22Rv1 (cell line): ENCODE measurements around the gene VPS13D.

Experiments
- ZFX ChIP-seq: fragments of 450-650 bp; IDR thresholded peaks from 2 replicates; pipeline ENCODE4 v1.6.1; 2017; ENCODE audit warnings: antibody characterized with exemption, borderline replicate concordance
- TF ChIP-seq, protein P1 (sequence below): fragments of 450-650 bp; IDR thresholded peaks from 2 replicates; pipeline ENCODE4 v1.5.1; 2017; ENCODE audit warnings: mild to moderate bottlenecking

DNA sequence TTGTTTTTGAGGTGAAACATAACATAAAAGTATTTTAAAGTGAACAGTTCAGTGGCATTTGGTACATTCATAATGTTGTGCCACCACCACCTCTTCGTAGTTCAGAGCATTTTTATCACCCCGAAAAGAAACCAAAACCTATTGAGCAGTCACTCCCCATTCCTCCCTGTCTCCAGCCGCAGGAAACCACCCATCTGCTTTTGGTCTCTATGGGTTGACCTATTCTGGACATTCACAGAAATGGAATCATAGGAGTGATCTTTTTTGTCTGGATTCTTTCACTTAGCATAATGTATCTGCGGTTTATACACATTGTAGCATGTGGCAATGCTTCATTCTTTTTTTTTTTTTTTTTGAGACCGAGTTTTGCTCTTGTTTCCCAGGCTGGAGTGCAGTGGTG lies 141.2 kb downstream of the VPS13D start:
- TF ChIP-seq, protein P1, sequence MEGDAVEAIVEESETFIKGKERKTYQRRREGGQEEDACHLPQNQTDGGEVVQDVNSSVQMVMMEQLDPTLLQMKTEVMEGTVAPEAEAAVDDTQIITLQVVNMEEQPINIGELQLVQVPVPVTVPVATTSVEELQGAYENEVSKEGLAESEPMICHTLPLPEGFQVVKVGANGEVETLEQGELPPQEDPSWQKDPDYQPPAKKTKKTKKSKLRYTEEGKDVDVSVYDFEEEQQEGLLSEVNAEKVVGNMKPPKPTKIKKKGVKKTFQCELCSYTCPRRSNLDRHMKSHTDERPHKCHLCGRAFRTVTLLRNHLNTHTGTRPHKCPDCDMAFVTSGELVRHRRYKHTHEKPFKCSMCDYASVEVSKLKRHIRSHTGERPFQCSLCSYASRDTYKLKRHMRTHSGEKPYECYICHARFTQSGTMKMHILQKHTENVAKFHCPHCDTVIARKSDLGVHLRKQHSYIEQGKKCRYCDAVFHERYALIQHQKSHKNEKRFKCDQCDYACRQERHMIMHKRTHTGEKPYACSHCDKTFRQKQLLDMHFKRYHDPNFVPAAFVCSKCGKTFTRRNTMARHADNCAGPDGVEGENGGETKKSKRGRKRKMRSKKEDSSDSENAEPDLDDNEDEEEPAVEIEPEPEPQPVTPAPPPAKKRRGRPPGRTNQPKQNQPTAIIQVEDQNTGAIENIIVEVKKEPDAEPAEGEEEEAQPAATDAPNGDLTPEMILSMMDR: no peak
- TF ChIP-seq ZFX: no peak
